CD4-positive, alpha-beta memory T cell (primary cell): ENCODE results near the gene AOPEP. TPM values are rescaled to one million over a fixed set of nuclear protein-coding genes. Genes with fewer than 3 reads are reported as not detected.
A peak's percentile ranks its signal among the peaks of the same experiment; 100 is the strongest.

ENCODE experiments used
- CTCF ChIA-PET: fragments of 350-600 bp; sonication (Branson Sonifier 250); formaldehyde crosslinking; loops from one replicate; lab custom pipeline; 2021; ENCODE audit warnings: inconsistent platforms; ENCODE audit not compliant: partially characterized antibody; lab: Charles Lee
- POLR2A ChIA-PET: fragments of 350-600 bp; sonication (Branson Sonifier 250); formaldehyde crosslinking; loops from one replicate; lab custom pipeline; 2021; ENCODE audit not compliant: partially characterized antibody; lab: Charles Lee
- DNase-seq, 5 donors: peaks; one replicate each; pipeline versions ENCODE4 v3.0.0 to v3.0.0-alpha.2; 2020 to 2022; ENCODE audit warnings: mixed read lengths in 1 of 5
- H3K27ac ChIP-seq: one replicate; pipeline ENCODE4 v1.7.0; 2013; ENCODE audit warnings: low read depth, low read length
- H3K27me3 ChIP-seq: 2 replicates; pipeline ENCODE4 v1.7.0; 2013; ENCODE audit warnings: mild to moderate bottlenecking, low read length, moderate library complexity; ENCODE audit not compliant: insufficient read depth
- H3K36me3 ChIP-seq: 2 replicates; pipeline ENCODE4 v1.7.0; 2013; ENCODE audit warnings: mild to moderate bottlenecking, low read length, moderate library complexity; ENCODE audit not compliant: insufficient read depth
- H3K4me1 ChIP-seq: 2 replicates; pipeline ENCODE4 v1.7.0; 2013; ENCODE audit warnings: mild to moderate bottlenecking, low read length, moderate library complexity; ENCODE audit not compliant: insufficient read depth
- H3K4me3 ChIP-seq, 2 donors: one replicate each; pipeline ENCODE4 v1.7.0; 2013; ENCODE audit warnings: low read length in 2 of 2, mild to moderate bottlenecking in 1 of 2
- H3K9me3 ChIP-seq, 2 donors: one replicate each; pipeline ENCODE4 v1.7.0; 2013; ENCODE audit warnings: low read length in 2 of 2, control low read depth in 1 of 2; ENCODE audit not compliant: control insufficient read depth in 1 of 2
- H3K27ac Mint-ChIP-seq, 7 donors: one replicate each; pipeline ENCODE4 v1.8.0; 2020 to 2021; ENCODE audit warnings: mixed read lengths in 7 of 7, mild to moderate bottlenecking in 6 of 7, inconsistent platforms in 3 of 7, moderate library complexity in 3 of 7
- H3K27me3 Mint-ChIP-seq, 2 donors: one replicate each; pipeline ENCODE4 v1.8.0; 2020 to 2021; ENCODE audit warnings: mixed read lengths in 2 of 2
- H3K36me3 Mint-ChIP-seq, 2 donors: one replicate each; pipeline ENCODE4 v1.8.0; 2020 to 2021; ENCODE audit warnings: mixed read lengths in 2 of 2, inconsistent platforms in 1 of 2, mild to moderate bottlenecking in 1 of 2
- H3K4me1 Mint-ChIP-seq, 4 donors: one replicate each; pipeline ENCODE4 v1.8.0; 2020 to 2021; ENCODE audit warnings: mixed read lengths in 4 of 4, mild to moderate bottlenecking in 1 of 4
- H3K4me3 Mint-ChIP-seq, 8 donors: one replicate each; pipeline ENCODE4 v1.8.0; 2020 to 2021; ENCODE audit warnings: mixed read lengths in 8 of 8, mild to moderate bottlenecking in 7 of 8, moderate library complexity in 6 of 8, inconsistent platforms in 3 of 8
- H3K9me3 Mint-ChIP-seq, 8 donors: one replicate each; pipeline ENCODE4 v1.8.0; 2020 to 2021; ENCODE audit warnings: mixed read lengths in 8 of 8, mild to moderate bottlenecking in 5 of 8, inconsistent platforms in 3 of 8, moderate library complexity in 1 of 8
- intact Hi-C: fragments of 100-400 bp; cut with micrococcal nuclease; formaldehyde crosslinking; loops from one replicate; pipeline ENCODE4 v1.15.1; 2023
- polyA plus RNA-seq, 2 donors: library from polyadenylated mRNA; unstranded; fragments of 300-500 nt; fragmentation: Illumina TruSeq; gene quantifications; one replicate each; pipeline ENCODE4 v1.2.3, GENCODE V29; 2021
- total RNA-seq, 2 experiments: library from RNA; stranded (reverse); gene quantifications; one replicate each; pipeline ENCODE4 v1.2.3, GENCODE V29; 2021

The AOPEP gene
- total and polyA plus RNA-seq, 4 experiments from 2014 or later = 3.1 to 11.7 (median 7.6) TPM

GRCh38 chr9:94717761-94718160, 8.7 kb upstream of the AOPEP start:
- H3K27me3 ChIP-seq = no peaks in the 10 kb centered on the region
- Mint-ChIP-seq H3K36me3 (no peaks in the 10 kb centered on the region), H3K4me1 (no peaks in the 10 kb centered on the region), H3K27ac (no peak overlapping the region), H3K4me3 (no peak overlapping the region), H3K27me3 (peaks cover 1 to 28% of the 10 kb centered on the region in 2 donors), H3K9me3 (peaks cover 0 to 6% (median 0%) of the 10 kb centered on the region in 8 donors)
- H3K9me3 ChIP-seq = no peaks in the 10 kb centered on the region
- intact Hi-C loops = no loop called here
- no peak overlapping the region for H3K4me3 ChIP-seq
- H3K4me1 ChIP-seq = no peaks in the 10 kb centered on the region
- ChIA-PET CTCF (no interaction called here), POLR2A (no interaction called here)
- DNase-seq = no peak
- H3K36me3 ChIP-seq = no peaks in the 10 kb centered on the region
- no peak overlapping the region for H3K27ac ChIP-seq

DNA sequence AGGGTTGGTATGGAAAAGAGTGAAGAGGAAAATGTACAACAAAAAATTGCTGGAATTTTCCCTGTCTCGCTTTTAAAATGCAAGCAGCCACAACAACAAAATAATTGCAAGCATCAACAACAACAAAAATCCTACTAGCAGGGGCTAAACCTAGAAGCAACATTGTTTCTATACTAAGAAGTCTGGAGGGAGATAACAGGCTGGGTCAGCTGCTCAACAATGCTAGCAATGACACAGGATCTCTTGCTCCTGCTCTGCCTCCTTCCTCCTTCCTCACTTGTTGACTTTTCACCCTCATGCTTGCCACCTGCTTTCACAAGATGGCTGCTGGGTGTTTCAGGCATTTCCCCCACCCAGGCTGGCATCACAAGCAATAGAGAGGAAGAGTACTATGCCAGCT, 7.6 kb upstream of the AOPEP start:
- CTCF ChIA-PET = no interaction called here
- intact Hi-C loops = no loop called here
- H3K27ac ChIP-seq = no peak overlapping the region
- no peaks in the 10 kb centered on the region for H3K9me3 ChIP-seq
- DNase-seq = no peak
- H3K36me3 Mint-ChIP-seq = no peaks in the 10 kb centered on the region
- H3K36me3 ChIP-seq = no peaks in the 10 kb centered on the region
- no peaks in the 10 kb centered on the region for H3K4me1 ChIP-seq
- H3K27me3 Mint-ChIP-seq = peaks cover 1 to 23% of the 10 kb centered on the region in 2 donors
- no peaks in the 10 kb centered on the region for H3K4me1 Mint-ChIP-seq
- POLR2A ChIA-PET = no interaction called here
- no peaks in the 10 kb centered on the region for H3K27me3 ChIP-seq
- H3K4me3 Mint-ChIP-seq = no peak overlapping the region
- peaks cover 0 to 6% (median 0%) of the 10 kb centered on the region in 8 donors for H3K9me3 Mint-ChIP-seq
- H3K4me3 ChIP-seq = no peak overlapping the region
- no peak overlapping the region for H3K27ac Mint-ChIP-seq

DNA sequence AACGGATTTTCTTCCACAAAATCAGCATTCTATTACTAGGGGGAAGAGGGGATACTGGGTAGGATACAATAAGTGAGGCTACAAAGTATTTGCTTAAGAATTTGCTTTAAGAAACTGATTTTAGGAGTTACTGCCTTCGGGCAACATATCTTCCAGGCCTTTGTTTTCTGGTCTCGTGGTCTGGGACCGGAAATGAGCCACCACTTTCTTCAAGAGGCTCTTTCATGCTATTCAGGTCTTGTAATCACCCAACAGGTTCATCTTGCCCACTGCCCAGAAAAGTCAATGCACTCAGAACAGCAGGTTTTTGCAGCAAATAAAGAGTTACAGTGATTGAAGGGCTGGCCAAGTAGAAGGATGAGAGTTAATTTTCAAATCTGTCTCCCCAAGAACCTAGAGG, 6.6 kb upstream of the AOPEP start:
- POLR2A ChIA-PET = no interaction called here
- H3K4me1 Mint-ChIP-seq = no peaks in the 10 kb centered on the region
- no peak overlapping the region for H3K4me3 Mint-ChIP-seq

DNA sequence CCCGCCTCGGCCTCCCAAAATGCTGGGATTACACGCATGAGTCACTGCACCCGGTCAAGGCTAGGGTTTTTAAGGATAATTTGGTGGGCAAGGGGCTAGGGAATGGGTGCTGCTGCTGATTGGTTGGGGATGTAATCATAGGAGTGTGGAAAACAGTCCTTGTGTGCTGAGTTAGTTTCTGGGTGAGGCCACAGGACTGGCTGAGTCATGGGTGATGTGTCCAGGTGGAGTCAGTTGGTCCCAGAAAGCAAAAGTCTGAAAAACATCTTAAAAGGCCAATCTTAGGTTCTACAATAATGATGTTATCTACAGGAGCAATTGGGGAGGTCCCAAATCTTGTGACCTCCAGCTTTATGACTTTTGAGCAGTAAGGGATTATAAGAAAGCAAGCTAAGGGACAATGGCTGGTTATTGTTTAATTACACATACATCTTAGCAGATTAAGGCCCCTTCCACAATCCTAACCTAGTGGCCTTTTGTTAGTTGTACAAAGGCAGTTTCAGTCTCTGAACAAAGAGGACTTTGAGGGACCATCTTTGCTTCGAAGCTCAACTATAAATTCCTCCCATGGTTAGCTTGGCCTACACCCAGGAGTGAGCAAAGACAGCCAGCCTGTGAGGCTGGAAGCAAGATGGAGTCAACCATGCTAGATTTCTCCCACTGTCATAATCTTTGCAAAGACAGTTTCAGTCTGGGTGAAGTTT, 5.5 kb upstream of the AOPEP start:
- CTCF ChIA-PET = no interaction called here
- intact Hi-C loops = no loop called here
- H3K27ac Mint-ChIP-seq = peak overlapping the region in 1 of 7 donors; percentile 66

More for the DNA sequence above, 6.6 kb upstream of the AOPEP start:
- DNase-seq = no peak
- H3K4me3 ChIP-seq = no peak overlapping the region
- Mint-ChIP-seq H3K9me3 (peaks cover 0 to 6% (median 0%) of the 10 kb centered on the region in 8 donors), H3K27ac (no peak overlapping the region), H3K27me3 (peaks cover 1 to 19% of the 10 kb centered on the region in 2 donors), H3K36me3 (no peaks in the 10 kb centered on the region)
- no peaks in the 10 kb centered on the region for H3K27me3 ChIP-seq
- H3K9me3 ChIP-seq = no peaks in the 10 kb centered on the region
- intact Hi-C loops = no loop called here
- H3K4me1 ChIP-seq = no peaks in the 10 kb centered on the region
- no peak overlapping the region for H3K27ac ChIP-seq
- H3K36me3 ChIP-seq = no peaks in the 10 kb centered on the region
- CTCF ChIA-PET = no interaction called here

DNA sequence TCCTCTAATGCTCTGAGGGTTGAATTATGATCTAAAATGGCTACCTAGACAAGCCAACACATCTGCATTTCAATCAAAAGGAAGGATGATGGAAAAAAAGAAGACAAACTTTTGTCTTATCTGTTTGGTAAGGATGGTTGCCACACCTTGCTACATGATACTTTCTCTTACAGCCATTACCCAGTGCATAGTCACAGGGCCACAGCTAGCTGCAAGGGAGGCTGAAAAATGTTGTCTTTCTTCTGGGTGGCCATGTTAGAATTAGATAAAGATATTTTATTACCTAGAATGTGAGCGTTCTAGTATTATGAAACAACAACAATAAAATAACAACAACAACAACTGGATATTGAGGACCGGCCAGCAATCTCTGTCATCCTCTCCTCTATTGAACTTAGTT, 4.7 kb upstream of the AOPEP start:
- Mint-ChIP-seq H3K27ac (no peak overlapping the region), H3K27me3 (peaks cover 1 to 13% of the 10 kb centered on the region in 2 donors), H3K4me1 (peaks cover 1 to 9% (median 5%) of the 10 kb centered on the region in 4 donors), H3K9me3 (peaks cover 0 to 6% (median 0%) of the 10 kb centered on the region in 8 donors), H3K4me3 (no peak overlapping the region), H3K36me3 (peaks cover 0 to 5% of the 10 kb centered on the region in 2 donors)
- ChIA-PET CTCF (no interaction called here), POLR2A (no interaction called here)
- Histone ChIP-seq H3K27me3 (no peaks in the 10 kb centered on the region), H3K4me1 (peaks cover 4% of the 10 kb centered on the region), H3K36me3 (no peaks in the 10 kb centered on the region), H3K27ac (no peak overlapping the region), H3K9me3 (no peaks in the 10 kb centered on the region), H3K4me3 (no peak overlapping the region)
- no peak for DNase-seq
- intact Hi-C loops = no loop called here

More for the DNA sequence above, 5.5 kb upstream of the AOPEP start:
- H3K27ac ChIP-seq = no peak overlapping the region
- H3K4me1 ChIP-seq = peaks cover 1% of the 10 kb centered on the region
- Mint-ChIP-seq H3K4me1 (peaks cover 1 to 3% (median 2%) of the 10 kb centered on the region in 4 donors), H3K36me3 (no peaks in the 10 kb centered on the region), H3K27me3 (peaks cover 1 to 17% of the 10 kb centered on the region in 2 donors), H3K4me3 (no peak overlapping the region), H3K9me3 (peaks cover 0 to 6% (median 0%) of the 10 kb centered on the region in 8 donors)
- H3K4me3 ChIP-seq = no peak overlapping the region
- H3K27me3 ChIP-seq = no peaks in the 10 kb centered on the region
- H3K9me3 ChIP-seq = no peaks in the 10 kb centered on the region
- H3K36me3 ChIP-seq = no peaks in the 10 kb centered on the region
- DNase-seq = no peak
- POLR2A ChIA-PET = no interaction called here

DNA sequence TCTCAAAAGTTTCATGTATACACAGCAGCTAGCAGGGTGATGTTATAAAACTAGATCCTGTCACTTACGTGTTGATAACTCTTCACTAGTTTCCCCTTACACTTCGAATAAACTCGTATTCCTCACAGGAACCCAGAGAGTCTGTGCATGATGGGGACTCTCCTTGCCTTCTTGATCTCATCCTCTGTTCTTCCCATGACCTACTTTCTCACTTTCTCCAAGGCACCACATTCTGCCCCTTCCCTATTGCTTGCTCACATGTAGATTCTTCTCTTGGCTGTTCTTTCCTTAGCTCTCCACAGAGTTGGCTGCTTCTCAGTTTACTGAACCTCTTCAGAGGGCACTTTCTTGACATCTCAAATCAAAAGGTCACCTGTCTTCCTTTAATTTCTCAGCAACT, 1.2 kb upstream of the AOPEP start:
- H3K4me1 Mint-ChIP-seq = peaks cover 11 to 24% (median 17%) of the 10 kb centered on the region in 4 donors
- intact Hi-C loops = loop anchor here (5.0 kb wide), 2 partner anchors 232 to 1692 kb away; partner anchors contain the start of gene ZNF367
- peaks cover 13% of the 10 kb centered on the region for H3K4me1 ChIP-seq
- H3K36me3 ChIP-seq = no peaks in the 10 kb centered on the region
- H3K27ac ChIP-seq = no peak overlapping the region
- peaks cover 0 to 6% (median 0%) of the 10 kb centered on the region in 8 donors for H3K9me3 Mint-ChIP-seq
- no peaks in the 10 kb centered on the region for H3K9me3 ChIP-seq
- no peak for DNase-seq
- CTCF ChIA-PET = interaction anchor here (1.2 to 1.9 kb wide), 3 partner anchors 56 to 128 kb away, joined by 3 to 9 read pairs (median 5); no protein-coding TSS in a partner anchor
- H3K4me3 Mint-ChIP-seq = peak overlapping the region in 4 of 8 donors; percentile 28 to 53 (median 42)
- H3K36me3 Mint-ChIP-seq = peaks cover 0 to 8% of the 10 kb centered on the region in 2 donors
- peak overlapping the region in 4 of 7 donors; percentile 19 to 60 (median 46) for H3K27ac Mint-ChIP-seq
- POLR2A ChIA-PET = no interaction called here
- H3K27me3 ChIP-seq = no peaks in the 10 kb centered on the region
- peaks cover 0 to 3% of the 10 kb centered on the region in 2 donors for H3K27me3 Mint-ChIP-seq
- H3K4me3 ChIP-seq = no peak overlapping the region

DNA sequence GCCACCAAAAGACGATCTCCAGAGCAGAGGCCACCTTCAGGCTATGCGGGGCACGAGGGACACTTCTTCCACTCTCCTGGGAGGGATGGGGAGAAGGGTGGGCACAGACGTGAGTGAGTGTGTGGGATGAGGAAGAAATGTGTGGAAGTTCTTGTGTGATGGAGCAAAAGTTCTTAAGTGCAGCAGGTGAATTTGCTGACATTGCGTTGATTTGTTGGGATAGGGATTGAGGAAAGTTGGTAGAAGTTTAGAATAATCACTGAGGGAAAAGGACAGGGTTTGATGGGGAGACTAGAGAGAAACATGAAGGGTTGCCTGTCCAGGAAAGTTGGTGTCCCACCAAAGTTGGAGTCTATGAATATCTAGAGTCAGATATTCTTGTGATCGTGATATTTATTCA, 2.2 kb downstream of the AOPEP start:
- no peak overlapping the region for H3K27ac ChIP-seq
- Mint-ChIP-seq H3K4me3 (no peak overlapping the region), H3K4me1 (peaks cover 12 to 24% (median 17%) of the 10 kb centered on the region in 4 donors), H3K27me3 (no peaks in the 10 kb centered on the region), H3K27ac (peak overlapping the region in 4 of 7 donors; percentile 31 to 54 (median 34)), H3K36me3 (peaks cover 0 to 8% of the 10 kb centered on the region in 2 donors), H3K9me3 (no peaks in the 10 kb centered on the region)
- intact Hi-C loops = loop anchor here (5.0 kb wide), 2 partner anchors 229 to 1689 kb away; partner anchors contain the start of gene ZNF367
- DNase-seq = no peak
- H3K27me3 ChIP-seq = no peaks in the 10 kb centered on the region
- peaks cover 13% of the 10 kb centered on the region for H3K4me1 ChIP-seq
- no peaks in the 10 kb centered on the region for H3K9me3 ChIP-seq
- POLR2A ChIA-PET = no interaction called here
- no peaks in the 10 kb centered on the region for H3K36me3 ChIP-seq
- no peak overlapping the region for H3K4me3 ChIP-seq
- CTCF ChIA-PET = no interaction called here
